Left renal pelvis (tissue), 4 donors: ENCODE results near the gene NCOR1. TPM values are rescaled to one million over a fixed set of nuclear protein-coding genes. Genes with fewer than 3 reads are reported as not detected.
"Not testable (repeated sequence)": the region's sequence is repeated elsewhere in the genome, so short reads cannot be mapped to it uniquely, and the experiment has no call there.

Experiments used
- DNase-seq, 4 donors: peaks; one replicate each; pipeline ENCODE4 v3.0.0-alpha.2; 2013; ENCODE audit warnings: low read depth in 4 of 4, low spot score in 3 of 4
- polyA plus RNA-seq, 4 donors: library from polyadenylated mRNA; unstranded; fragments of 120-200 nt; gene quantifications; one replicate each; pipeline ENCODE4 v1.2.1, GENCODE V29; 2013; ENCODE audit not compliant: insufficient read length in 4 of 4

Gene NCOR1
- polyA plus RNA-seq, 4 donors, result 66.5 to 109 (median 108) TPM

DNA sequence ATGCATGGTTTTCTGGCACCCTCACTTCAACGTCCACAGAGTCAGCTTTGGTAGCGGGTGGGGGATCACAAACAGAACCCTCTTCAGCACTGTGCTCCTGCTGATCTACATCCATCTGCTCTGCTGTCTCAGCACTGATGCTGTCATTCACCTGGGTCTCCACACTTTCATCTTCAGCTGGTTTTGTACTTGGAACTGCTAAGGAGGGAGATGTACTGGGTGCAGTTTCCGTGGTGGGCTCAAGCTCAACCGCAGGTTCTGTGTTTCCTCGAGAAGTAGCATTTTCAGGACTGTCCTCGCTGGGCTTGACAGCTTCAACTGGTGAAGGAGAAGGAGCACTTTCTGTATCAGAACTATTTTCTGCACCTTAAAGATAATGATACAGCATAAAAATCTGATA, 113.9 kb downstream of the NCOR1 start:
- DNase-seq, result no peak

DNA sequence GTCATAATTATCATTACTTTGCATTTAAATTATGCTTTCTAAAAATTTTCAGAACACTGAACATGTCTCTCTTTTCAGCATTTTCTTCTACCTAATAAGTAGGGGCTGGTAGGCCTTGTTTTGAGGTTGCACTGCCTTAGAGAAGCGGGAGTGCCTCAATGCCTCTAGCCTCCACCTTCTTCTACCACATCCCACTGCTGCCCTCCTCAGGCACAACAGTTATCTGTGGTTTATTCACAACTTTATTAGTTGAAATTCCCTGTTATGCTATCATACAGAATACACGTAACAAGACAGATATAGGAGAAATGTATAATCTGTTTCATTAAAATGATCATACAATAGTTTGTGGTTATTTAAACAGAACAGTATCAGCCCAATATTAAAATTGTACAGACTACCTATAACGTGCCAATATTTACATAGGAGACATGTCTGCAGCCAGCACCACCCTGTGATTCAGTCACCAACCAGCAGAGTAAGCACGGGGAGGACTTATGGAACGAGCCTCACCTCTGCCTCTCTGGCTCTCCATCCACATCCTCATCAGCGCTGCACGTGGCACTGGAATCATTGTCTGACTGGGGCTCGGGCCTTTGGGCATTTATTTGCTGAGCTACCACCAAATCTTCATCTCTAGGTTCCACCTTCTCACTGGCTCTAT, 114.5 kb downstream of the NCOR1 start:
- DNase-seq, result no peak

DNA sequence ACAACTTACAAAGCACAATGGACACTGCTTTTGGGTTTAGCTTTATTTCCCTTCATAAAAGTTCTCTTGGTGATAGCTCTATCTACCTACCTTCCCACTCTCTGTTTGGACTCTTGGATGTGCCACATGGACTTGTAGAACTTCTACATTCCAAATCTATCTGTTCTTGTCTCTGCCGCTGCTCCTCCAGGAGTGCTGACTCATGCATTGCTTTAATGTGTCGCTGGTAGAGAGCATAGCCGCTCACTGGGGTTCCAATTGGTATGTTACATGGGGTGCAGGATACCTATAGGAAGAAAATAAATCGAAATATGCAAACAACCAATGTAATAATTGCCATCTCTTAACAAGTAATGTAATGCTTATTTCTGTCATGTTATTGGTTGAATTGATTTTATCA, 123.6 kb downstream of the NCOR1 start:
- no peak for DNase-seq

DNA sequence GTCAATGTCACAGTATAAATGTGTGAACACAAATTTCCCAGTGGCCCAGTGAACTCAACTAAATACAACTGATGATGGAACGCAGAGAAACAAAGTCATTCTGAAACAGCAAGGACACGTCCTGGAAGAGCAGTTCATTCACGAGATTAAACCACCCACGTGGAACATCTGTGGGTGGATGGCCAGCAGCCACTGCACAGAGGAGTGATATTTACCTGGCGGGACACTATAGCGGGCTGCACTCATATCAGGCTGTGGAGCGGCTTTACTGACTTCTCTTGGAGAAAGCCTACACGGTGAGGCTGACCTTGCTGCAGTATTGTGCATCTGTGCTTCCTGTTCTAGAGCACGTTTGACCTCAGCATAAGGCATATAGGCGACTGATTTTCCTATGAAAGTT, 128.4 kb downstream of the NCOR1 start:
- no peak for DNase-seq

DNA sequence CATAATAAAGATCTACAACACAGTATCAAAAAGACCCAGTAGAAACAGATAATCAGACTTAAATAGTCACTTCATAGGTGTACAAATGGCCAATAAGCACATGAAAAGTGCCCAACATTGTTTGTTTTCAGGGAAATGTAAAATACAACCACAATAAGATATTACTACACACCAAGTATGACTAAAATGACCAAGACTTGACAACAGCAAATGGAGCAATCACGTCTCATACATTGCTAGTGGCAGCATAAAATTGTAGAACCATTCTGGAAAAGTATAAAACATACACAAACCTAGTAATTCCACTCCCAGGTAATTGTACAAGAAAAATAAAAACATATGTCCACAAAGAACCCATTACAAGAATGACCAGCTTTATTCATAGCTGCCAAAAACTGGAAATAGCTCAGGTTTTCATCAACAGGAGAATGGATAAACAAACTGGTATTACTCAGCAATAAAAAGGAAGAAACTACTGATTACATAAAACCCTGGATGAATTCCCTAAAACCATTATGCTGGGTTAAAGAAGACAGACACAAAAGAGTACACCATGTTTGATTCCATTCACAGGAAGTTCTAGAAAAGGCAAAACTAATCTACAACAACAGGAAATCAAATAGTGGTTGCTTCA, 130.2 kb downstream of the NCOR1 start:
- DNase-seq, result no peak

DNA sequence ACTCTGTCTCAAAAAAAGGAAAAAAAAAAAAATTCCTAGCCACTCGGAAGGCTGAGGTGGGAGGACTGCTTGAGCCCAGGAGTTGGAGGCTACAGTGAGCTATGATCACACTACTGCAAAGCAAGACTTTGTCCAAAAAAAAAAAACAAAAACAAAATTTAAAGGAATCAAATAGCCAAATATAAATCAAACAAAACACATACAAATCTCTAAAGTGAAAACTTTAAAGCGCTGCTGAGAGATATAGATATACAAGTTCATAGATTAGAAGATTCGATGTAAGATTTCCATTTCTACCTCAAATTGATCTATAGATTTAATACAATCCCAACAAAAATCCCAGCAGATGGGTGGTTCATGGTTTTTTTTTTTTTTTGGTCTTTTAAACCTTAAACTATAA, 132.1 kb downstream of the NCOR1 start:
- DNase-seq, result no peak

DNA sequence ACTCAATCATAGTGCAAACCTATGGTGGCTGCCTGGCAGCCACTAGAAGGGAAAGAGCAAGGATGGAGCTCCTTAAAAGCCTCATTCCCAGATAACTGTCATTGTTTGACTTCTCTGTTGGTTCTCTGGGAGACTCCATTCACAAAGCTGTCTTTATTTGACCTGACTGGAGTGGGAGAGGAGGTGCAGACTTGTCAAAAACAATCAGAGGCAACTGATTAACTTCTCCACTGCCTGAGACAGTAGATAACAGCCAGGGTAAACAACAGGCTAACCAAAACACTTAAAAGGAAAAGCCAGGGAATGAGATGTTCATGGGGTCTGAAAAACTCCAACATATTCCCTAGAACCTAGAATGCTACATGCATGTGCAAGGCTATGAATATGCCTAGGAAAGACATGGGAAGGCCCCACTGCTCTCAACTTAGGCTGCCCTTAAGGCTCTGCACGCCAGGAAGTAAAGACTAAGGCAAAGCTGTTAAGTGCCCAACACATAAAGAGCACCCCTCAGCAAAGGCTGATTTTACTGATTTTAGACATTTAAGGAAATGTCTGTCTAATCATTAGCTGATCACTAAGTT, 133.7 kb downstream of the NCOR1 start:
- DNase-seq, result no peak

DNA sequence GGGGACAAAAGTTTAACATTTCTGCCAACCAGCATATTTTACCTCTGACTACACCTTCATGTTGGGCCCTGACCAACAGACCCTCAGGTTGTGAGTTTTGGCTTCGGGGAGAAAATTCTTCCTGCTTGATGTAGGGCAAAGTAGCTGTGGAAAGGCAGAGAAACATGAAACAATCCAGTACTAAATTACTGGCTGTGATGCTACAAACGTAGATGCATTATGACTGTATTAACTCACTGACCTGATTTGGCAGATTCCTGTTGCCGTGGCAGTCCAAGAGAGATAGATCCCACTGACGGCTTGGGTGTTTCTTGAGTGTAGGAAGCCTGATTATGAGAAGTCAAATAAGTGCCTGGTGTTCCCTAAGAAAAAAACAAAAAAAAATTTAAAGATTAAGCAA, 135.0 kb downstream of the NCOR1 start:
- no peak for DNase-seq

DNA sequence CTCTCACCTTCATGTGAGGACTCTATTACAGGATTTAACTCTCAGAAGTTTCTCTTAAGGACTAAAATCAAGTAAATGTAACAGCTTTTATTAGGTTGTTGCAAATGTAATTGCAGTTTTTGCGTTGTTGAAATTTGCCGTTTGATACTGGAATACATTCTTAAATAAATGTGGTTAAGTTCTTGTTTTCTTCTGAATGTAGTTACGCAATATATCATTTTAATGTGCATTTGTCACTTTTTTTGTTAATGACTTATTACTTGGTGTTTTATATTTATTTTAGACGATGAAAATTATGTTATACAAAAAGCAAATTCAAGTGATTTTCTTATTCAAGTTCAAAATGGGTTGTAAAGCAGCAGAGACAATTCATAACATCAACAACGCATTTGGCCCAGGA, 139.4 kb downstream of the NCOR1 start:
- DNase-seq, result no peak

DNA sequence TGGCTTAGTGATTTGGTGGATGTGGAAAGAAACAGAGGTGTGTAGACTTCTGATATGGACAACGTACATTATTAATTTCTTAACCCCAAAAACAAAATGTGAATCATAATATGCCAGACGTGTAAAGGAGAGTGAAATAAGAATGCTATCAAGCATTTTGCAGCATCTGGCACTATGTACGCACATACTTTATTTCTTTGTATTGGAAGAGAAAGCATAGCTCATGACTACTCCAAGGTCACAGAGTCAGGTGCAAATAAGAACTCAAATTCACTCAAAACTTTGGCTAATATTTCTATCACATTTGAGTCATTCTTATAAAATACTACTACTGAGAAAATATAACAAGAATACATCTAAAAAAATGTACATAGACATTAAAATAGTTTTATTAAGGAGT, 140.9 kb downstream of the NCOR1 start:
- DNase-seq, result no peak

DNA sequence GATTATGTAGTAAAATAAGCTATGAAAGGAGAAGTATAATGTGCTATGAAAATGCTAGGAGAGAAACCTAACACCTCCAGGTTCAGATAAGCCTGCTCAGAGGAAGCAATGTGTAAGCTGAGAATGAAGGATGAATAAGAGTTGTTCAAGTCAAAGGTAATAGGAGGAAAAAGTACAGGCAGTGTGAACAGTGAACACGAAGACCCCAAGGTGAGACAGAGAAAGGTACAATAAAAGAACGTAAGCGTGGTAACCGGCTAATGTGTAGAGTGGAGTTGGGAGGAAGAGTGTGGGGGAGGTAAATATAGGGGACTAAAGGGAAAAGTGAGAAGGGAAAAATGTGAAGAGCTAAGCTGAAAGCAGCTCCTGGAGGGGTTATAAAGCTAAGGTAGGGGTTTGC, 141.5 kb downstream of the NCOR1 start:
- DNase-seq, result no peak

DNA sequence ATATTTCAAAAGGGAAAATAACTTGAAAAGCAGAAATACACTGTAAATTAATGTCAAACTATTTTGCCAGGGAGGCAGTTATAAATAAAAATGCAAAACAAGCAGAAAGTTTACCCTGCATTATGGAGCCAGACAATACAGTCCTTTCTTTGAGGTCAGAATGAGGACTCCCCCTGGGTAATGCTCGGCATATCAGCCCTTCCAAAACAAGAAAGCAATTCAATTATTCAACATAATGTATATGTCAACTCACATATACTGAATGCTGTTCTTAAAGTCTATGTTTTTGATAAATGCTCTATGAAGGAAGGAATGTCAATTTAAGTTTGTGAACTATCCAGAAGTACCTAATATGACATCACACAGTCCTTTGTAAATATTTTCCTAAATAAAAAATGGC, 143.3 kb downstream of the NCOR1 start:
- no peak for DNase-seq

DNA sequence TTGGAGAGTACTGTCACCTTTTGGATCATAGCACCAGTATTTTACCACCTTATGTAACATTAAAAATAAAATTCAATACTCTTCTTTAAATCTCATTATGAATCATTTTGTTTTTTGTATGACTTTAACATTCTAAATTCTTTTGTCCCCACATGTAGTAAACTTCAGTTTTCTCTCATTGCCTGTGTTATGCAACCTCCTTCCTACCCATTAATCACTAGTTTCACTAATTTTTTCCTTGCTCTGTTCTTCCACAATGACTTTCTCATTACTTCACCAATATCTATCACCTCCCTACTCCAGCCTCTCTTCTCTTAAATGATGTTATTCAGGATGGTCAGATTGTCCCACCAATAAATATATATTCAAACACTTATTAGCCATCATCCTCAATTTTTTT, 147.0 kb downstream of the NCOR1 start:
- no peak for DNase-seq

DNA sequence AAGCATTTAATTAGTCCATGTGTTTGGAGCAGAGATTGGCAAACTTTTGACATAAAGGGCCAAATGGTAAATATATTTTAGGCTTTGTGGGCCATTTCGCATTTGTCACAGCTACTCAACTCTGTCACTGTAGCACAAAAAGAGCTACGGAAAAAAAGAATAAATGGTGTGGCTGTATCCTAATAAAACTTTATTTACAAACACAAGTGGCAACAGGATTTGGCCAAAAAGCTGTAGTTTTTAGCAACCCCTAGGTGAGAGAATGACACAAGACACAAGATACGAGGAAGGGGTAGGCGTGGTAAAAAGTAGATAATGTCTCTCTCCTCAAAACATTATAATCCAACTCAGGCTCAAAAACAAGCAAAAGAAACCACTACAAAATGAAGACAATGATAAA, 149.2 kb downstream of the NCOR1 start:
- DNase-seq, result no peak

DNA sequence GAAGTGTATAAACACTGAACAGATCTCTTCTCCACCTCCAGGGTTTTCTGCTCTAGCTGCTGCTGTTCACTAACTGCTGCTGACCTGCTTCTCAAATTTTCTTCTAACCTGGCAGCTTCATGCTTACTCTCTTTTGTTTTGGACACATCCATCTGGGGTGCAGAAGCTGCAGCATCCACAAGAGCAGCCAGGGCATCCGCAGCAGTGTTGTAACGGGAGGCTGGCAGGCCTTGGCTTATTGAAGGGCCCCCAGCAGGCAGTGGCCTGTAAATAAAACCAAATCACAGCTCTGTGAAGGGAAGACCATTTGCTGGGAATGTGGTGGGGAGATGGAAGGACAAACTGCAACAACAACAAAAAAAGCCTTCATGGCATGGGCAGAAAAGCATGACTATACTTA, 153.7 kb downstream of the NCOR1 start:
- DNase-seq, result no peak

DNA sequence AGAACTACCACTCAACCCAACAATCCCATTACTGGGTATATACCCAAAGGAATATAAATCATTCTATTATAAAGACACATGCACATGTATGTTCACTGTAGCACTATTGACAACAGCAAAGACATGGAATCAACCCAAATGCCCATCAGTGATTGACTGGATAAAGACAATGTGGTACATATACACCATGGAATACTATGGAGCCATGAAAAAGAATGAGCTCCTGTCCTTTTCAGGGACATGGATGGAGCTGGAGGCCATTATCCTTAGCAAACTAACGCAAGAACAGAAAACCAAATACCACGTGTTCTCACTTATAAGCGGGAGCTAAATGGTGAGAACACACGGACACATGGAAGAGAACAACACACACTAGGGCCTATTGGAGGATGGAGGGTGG, 160.2 kb downstream of the NCOR1 start:
- not testable (repeated sequence) for DNase-seq

DNA sequence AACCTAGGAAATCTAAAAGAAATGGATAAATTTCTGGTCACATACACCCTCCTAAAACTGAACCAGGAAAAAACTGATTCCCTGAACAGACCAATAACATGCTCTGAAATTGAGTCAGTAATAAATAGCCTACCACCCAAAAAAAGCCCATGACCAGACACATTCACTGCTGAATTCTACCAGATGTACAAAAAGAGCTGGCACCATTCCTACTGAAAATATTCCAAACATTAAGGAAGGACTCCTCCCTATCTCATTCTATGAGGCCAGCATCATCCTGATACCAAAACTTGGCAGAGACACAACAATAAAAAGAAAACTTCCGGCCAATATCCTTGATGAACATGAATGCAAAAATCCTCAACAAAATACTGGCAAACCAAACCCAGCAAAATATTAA, 162.8 kb downstream of the NCOR1 start:
- no peak for DNase-seq

DNA sequence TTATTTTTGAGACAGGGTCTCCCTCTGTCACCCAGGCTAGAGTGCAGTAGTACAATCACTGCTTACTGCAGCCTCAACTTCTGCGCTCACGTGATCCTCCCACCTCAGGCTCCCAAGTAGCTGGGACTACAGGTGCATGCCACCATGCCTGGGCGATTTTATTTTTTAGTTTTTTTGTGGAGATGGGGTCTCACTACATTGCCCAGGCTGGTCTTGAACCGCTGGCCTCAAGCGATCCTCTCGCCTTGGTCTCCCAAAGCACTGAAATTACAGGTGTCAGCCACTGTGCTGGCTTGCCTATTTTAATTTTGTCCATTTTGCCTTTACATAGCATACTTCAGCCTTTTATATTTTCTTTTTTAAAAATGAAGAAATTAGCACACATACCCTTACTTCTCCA, 164.5 kb downstream of the NCOR1 start:
- DNase-seq, result no peak

DNA sequence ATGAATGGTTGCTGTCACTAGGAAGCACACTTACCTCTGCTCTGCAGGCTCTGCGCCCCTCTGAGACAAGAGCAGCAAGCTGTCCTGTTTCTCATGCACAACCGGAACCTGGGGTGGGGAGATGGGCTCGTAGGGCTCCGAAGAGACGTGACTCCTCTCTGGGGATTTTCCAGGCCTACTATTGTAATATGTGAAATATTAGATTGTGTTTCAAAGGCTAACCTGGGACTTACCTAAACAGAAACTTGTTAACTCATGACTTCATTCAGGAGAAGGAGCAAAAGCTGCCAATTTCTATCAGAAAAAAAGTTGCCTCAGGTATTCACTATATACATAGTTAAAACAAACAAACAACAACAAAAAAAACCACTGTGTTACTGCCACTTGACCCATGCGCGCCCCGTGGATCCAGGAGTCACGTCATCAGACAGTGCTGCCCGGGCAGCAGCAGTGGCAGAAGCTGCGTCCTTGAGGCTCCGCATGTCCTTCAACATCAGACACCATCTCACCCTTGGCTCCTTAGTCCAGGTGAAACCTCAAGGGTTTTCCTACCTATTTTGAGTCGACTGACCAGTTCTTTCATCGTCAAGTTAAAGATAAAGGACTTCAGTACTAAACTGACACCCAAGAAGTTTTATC, 166.4 kb downstream of the NCOR1 start:
- no peak for DNase-seq

DNA sequence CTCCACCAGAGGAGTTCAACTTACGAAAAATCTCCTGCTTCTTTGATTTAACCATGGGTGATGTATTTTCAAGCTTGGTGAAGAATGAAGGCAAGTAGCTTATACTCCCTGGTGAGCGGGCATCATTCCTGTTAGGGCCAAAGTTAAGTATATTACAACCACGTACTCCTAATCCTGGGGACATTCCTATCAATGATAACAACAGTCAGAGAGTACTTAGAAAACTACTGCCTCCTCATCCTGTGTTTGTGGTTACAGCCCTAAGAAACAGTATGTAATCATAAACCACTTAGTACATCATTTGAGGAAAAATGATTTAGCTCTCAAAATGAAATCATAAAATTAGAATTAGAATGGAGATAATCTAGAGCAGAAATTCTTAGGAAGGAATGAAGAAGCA, 168.4 kb downstream of the NCOR1 start:
- DNase-seq, result no peak

DNA sequence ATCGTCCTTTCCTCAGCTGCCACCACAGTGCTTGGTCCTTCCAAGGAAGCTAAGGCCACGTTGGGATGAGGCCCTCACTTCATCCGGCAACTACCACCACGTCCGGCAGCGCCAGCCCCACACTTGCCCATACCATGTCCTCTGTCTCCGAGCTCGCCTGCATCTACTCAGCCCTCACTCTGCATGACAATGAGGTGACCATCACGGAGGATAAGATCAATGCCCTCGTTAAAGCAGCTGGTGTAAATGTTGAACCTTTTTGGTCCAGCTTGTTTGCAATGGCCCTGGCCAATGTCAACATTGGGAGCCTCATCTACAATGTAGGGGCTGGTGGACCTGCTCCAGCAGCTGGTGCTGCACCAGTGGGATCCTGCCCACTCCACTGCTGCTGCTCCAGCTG, 170.8 kb downstream of the NCOR1 start:
- no peak for DNase-seq

DNA sequence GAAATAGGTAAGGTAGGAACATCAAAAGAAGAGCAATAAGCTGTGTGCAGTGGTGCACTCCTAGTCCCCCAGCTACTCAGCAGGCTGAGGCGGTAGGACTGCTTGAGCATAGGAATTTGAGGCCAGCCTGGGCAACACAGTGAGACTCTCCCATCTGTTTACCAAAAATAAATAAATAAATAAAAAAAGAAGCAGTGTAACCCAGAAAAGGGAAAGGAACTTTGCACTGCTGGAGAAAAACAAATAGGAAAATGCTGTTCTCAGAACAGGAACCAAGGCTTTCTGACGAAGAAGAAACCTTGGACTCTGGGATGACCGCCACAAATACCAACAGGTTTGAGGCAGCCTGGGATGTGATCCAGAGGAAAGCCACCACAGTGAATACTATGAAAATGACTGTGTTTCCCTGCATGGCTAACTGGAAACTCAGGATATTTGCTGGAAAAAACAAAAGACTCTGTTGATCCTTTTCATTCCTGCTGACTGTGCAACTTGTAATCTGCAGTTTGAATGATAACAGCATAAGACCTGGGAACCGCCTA, 174.6 kb downstream of the NCOR1 start:
- no peak for DNase-seq
